Measurements from ENCODE around the gene CMYA5.

DNA sequence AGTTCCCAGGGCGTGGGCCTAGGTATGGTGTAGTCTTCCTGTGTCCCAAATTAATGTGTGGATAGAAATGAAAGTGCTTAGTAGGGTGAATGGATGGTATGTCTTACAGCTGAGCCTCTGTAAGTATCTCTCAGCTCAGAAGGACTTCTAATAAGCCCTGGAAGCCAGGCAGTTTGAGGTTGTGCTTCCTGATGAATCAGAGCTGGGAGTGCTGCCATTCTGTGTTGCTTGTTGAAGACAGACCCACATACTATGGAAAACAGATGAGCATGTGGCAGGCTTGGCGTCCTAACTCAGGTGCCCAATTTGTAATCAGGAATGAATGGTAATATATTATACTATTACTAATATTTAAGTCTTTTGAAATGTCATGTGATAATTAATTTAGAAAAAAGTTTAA, 69.8 kb downstream of the CMYA5 start:
- TF ChIP-seq, protein P1, sequence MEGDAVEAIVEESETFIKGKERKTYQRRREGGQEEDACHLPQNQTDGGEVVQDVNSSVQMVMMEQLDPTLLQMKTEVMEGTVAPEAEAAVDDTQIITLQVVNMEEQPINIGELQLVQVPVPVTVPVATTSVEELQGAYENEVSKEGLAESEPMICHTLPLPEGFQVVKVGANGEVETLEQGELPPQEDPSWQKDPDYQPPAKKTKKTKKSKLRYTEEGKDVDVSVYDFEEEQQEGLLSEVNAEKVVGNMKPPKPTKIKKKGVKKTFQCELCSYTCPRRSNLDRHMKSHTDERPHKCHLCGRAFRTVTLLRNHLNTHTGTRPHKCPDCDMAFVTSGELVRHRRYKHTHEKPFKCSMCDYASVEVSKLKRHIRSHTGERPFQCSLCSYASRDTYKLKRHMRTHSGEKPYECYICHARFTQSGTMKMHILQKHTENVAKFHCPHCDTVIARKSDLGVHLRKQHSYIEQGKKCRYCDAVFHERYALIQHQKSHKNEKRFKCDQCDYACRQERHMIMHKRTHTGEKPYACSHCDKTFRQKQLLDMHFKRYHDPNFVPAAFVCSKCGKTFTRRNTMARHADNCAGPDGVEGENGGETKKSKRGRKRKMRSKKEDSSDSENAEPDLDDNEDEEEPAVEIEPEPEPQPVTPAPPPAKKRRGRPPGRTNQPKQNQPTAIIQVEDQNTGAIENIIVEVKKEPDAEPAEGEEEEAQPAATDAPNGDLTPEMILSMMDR (IDR thresholded peaks at IDR 0.05; ENCODE audit: low read depth, low read length, poor library complexity, severe bottlenecking) = no peak
- no peak for TF ChIP-seq EZH2phosphoT487 (IDR thresholded peaks at IDR 0.05; ENCODE audit: borderline replicate concordance, low read length)

Measured in DOHH2 (cell line).